ENCODE results near the gene GAGE13.

- no peak for TF ChIP-seq CTCF (IDR thresholded peaks at IDR 0.05; ENCODE audit: low read depth, low read length, missing input control)
- no peak for TF ChIP-seq JUND (IDR thresholded peaks at IDR 0.05)
- TF ChIP-seq RXRA (IDR thresholded peaks at IDR 0.05), result no peak
- TF ChIP-seq REST (IDR thresholded peaks at IDR 0.05), result no peak
- no peak for TF ChIP-seq YY1 (IDR thresholded peaks at IDR 0.05)
- TF ChIP-seq ATF3 (IDR thresholded peaks at IDR 0.05), result no peak
- no peak for TF ChIP-seq HNF4A (conservative IDR thresholded peaks at IDR 0.05)
Observed at GRCh38 chrX:49309401-49309981, 21.9 kb upstream of the GAGE13 start.
